GM12878 (cell line): ENCODE measurements around the gene ZNF483. TPM values are rescaled to one million over a fixed set of nuclear protein-coding genes. Genes with fewer than 3 reads are reported as not detected.

Source experiments
- ATAC-seq: fragments of 200-7000 bp; cut with Tn5 transposase; 3 replicates; pipeline ENCODE4 v1.9.1; 2020; ENCODE audit warnings: mild to moderate bottlenecking, moderate library complexity
- BruUV-seq: library from RNA; stranded (reverse); fragments of 400-500 nt; replicated peaks from 2 replicates; lab custom pipeline; 2021; lab: Mats Ljungman, UMichigan
- CTCF ChIA-PET: fragments of 300-600 bp; sonication (Branson Sonifier 250); formaldehyde crosslinking; extraction: SDS; loops from one replicate; lab custom pipeline; 2021; ENCODE audit warnings: inconsistent platforms; lab: Yijun Ruan, JAX
- POLR2A ChIA-PET: fragments of 350-600 bp; formaldehyde crosslinking; extraction: SDS; loops from one replicate; lab custom pipeline; 2021; ENCODE audit warnings: inconsistent platforms; lab: Charles Lee
- RAD21 ChIA-PET: fragments of 300-600 bp; sonication (Branson Sonifier 250); formaldehyde crosslinking; loops from one replicate; lab custom pipeline; 2023; ENCODE audit warnings: antibody characterized with exemption; ENCODE audit not compliant: unreplicated experiment; lab: Charles Lee
- SMC1A ChIA-PET: fragments of 300-600 bp; sonication (Branson Sonifier 250); formaldehyde crosslinking; loops from one replicate; lab custom pipeline; 2023; ENCODE audit not compliant: unreplicated experiment, uncharacterized antibody; lab: Charles Lee
- DNase-seq: peaks from one replicate; pipeline ENCODE4 v3.0.0-alpha.2; 2011; ENCODE audit warnings: low read depth, low spot score
- FAIRE-seq: peaks from 3 replicates; lab custom pipeline; 2011; peaks lifted over from hg19 to GRCh38; lab: Jason Lieb, UNC
- H2AFZ ChIP-seq: 2 replicates; pipeline ENCODE4 v1.6.0; 2011; ENCODE audit warnings: low read depth, low read length, control low read depth; ENCODE audit not compliant: control insufficient read depth
- H3K27ac ChIP-seq: 2 replicates; pipeline ENCODE4 v1.5.1; 2011; ENCODE audit warnings: control low read depth; ENCODE audit not compliant: control insufficient read depth, insufficient read depth
- H3K27me3 ChIP-seq, 2 experiments: replicated peaks in 1 of 2; 2 replicates each; pipeline versions ENCODE4 v1.6.0 to v1.6.1; 2011; ENCODE audit warnings: low read length in 1 of 2; ENCODE audit not compliant: control insufficient read depth in 2 of 2, insufficient read depth in 2 of 2
- H3K36me3 ChIP-seq, 2 experiments: 2 replicates each; pipeline ENCODE4 v1.5.1; 2011; ENCODE audit warnings: low read length in 1 of 2; ENCODE audit not compliant: control insufficient read depth in 2 of 2, insufficient read depth in 2 of 2
- H3K4me1 ChIP-seq: 2 replicates; pipeline ENCODE4 v1.6.1; 2011; ENCODE audit warnings: mild to moderate bottlenecking, low read length, moderate library complexity, mixed read lengths; ENCODE audit not compliant: control insufficient read depth, insufficient read depth
- H3K4me2 ChIP-seq: 2 replicates; pipeline ENCODE4 v1.6.0; 2011; ENCODE audit warnings: control low read depth; ENCODE audit not compliant: control insufficient read depth, insufficient read depth
- H3K4me3 ChIP-seq: fragments of 200-600 bp; sonication (generic); 2 replicates; pipeline ENCODE4 v1.5.1; 2016
- H3K79me2 ChIP-seq: 2 replicates; pipeline ENCODE4 v1.6.0; 2011; ENCODE audit warnings: low read length; ENCODE audit not compliant: control insufficient read depth, insufficient read depth
- H3K9ac ChIP-seq: 2 replicates; pipeline ENCODE4 v1.8.0; 2011; ENCODE audit warnings: low read length, control low read depth, mixed read lengths; ENCODE audit not compliant: control insufficient read depth, insufficient read depth
- H3K9me3 ChIP-seq: replicated peaks from 3 replicates; pipeline ENCODE4 v1.5.1; 2011; ENCODE audit warnings: mild to moderate bottlenecking, low read length; ENCODE audit not compliant: control insufficient read depth, insufficient read depth
- H4K20me1 ChIP-seq: 2 replicates; pipeline ENCODE4 v1.6.0; 2011; ENCODE audit not compliant: control insufficient read depth, insufficient read depth
- CEBPB ChIP-seq, 2 experiments: fragments of 150-350 bp in 1 of 2; IDR thresholded peaks; 2 replicates each; pipeline ENCODE4 v1.6.1; 2012 to 2014; ENCODE audit warnings: low read depth in 2 of 2, low read length in 2 of 2, borderline replicate concordance in 1 of 2, inconsistent platforms in 1 of 2
- CTCF ChIP-seq, 3 experiments: IDR thresholded peaks in 2 of 3; conservative IDR thresholded peaks in 1 of 3; 2 replicates each; pipeline ENCODE4 v1.5.1; 2011; ENCODE audit warnings: low read depth in 3 of 3, low read length in 3 of 3, mild to moderate bottlenecking in 3 of 3, control low read depth in 2 of 3, moderate library complexity in 2 of 3, inconsistent platforms in 1 of 3, mixed read lengths in 1 of 3; ENCODE audit not compliant: control insufficient read depth in 2 of 3, insufficient read depth in 1 of 3; ENCODE audit errors: extremely low read depth in 1 of 3
- EED ChIP-seq: sonication (generic); IDR thresholded peaks from 2 replicates; pipeline ENCODE4 v1.6.1; 2016; ENCODE audit warnings: antibody characterized with exemption, low read depth
- IKZF1 ChIP-seq: fragments of 450-650 bp; conservative IDR thresholded peaks from 2 replicates; pipeline ENCODE4 v1.6.1; 2017; ENCODE audit warnings: antibody characterized with exemption, mild to moderate bottlenecking
- IRF5 ChIP-seq: fragments of 450-650 bp; IDR thresholded peaks from 2 replicates; pipeline ENCODE4 v1.6.1; 2017; ENCODE audit warnings: borderline replicate concordance
- JUNB ChIP-seq: IDR thresholded peaks from 2 replicates; pipeline ENCODE4 v1.6.1; 2016; ENCODE audit warnings: antibody characterized with exemption, mild to moderate bottlenecking
- PML ChIP-seq: IDR thresholded peaks from 2 replicates; pipeline ENCODE4 v1.6.1; 2012; ENCODE audit warnings: low read length, inconsistent platforms
- POLR2AphosphoS5 ChIP-seq: IDR thresholded peaks from 2 replicates; pipeline ENCODE4 v1.6.1; 2011; ENCODE audit warnings: mild to moderate bottlenecking, low read length, inconsistent platforms
- REST ChIP-seq: IDR thresholded peaks from 2 replicates; pipeline ENCODE4 v1.6.1; 2012; ENCODE audit warnings: mild to moderate bottlenecking, low read depth, low read length
- RUNX3 ChIP-seq: IDR thresholded peaks from 2 replicates; pipeline ENCODE4 v1.6.1; 2012; ENCODE audit warnings: low read length, inconsistent platforms
- SMAD1 ChIP-seq: fragments of 450-650 bp; IDR thresholded peaks from 2 replicates; pipeline ENCODE4 v1.6.1; 2018; ENCODE audit warnings: mild to moderate bottlenecking, low read depth; ENCODE audit not compliant: partially characterized antibody
- SMAD5 ChIP-seq: IDR thresholded peaks from 2 replicates; pipeline ENCODE4 v1.6.1; 2016; ENCODE audit warnings: antibody characterized with exemption, low read depth
- SMARCA5 ChIP-seq: fragments of 450-650 bp; IDR thresholded peaks from 2 replicates; pipeline ENCODE4 v1.6.1; 2017; ENCODE audit warnings: mild to moderate bottlenecking
- YY1 ChIP-seq: IDR thresholded peaks from 2 replicates; pipeline ENCODE4 v1.6.1; 2011; ENCODE audit warnings: low read depth, mild to moderate bottlenecking, low read length
- WGBS: methylation state at CpG from one replicate; pipeline ENCODE4 v1.1.6; 2016; ENCODE audit warnings: low lambda C conversion rate; ENCODE audit not compliant: insufficient replicate concordance, insufficient coverage; ENCODE audit errors: missing lambda C conversion rate; 5-methylcytosine and 5-hydroxymethylcytosine counted together
- in situ Hi-C: fragments of 300-500 bp; cut with MboI; formaldehyde crosslinking; loops from 9 replicates; pipeline ENCODE4 v1.14.3; 2018; ENCODE audit warnings: mixed read lengths
- intact Hi-C: fragments of 100-400 bp; cut with micrococcal nuclease; formaldehyde crosslinking; loops from one replicate; pipeline ENCODE4 v1.14.2; 2022; ENCODE audit not compliant: unreplicated experiment
- polyA plus RNA-seq, 11 experiments: library from polyadenylated mRNA; depleted of rRNA in 4 of 11; unstranded in 6 of 11; stranded (reverse) in 5 of 11; fragments of >200 nt; fragmentation: Nextera tagmentation in 4 of 11; fragmentation: Illumina TruSeq in 1 of 11; extraction: Ambion mirVana in 4 of 11; extraction: Trizol in 1 of 11; gene quantifications; 1 replicate in 1 of 11; 2 replicates in 10 of 11; pipeline versions ENCODE4 v1.2.1 to v1.2.3, GENCODE V29; 2011 to 2016; ENCODE audit warnings: inconsistent platforms in 2 of 11, missing spikeins in 2 of 11, low read depth in 1 of 11
- total RNA-seq, 4 experiments: library from RNA; depleted of rRNA in 3 of 4; stranded (reverse); fragments of >200 nt in 3 of 4; fragmentation: Illumina TruSeq in 1 of 4; extraction: Trizol in 1 of 4; gene quantifications; 2 replicates each; pipeline versions ENCODE4 v1.2.1 to v1.2.3, GENCODE V29; 2013 to 2021

The ZNF483 gene
- total and polyA plus RNA-seq, 10 of the 15 experiments (the other 5 are each of a cell fraction or from before 2014, with no cell fraction given) = 0.03 to 0.76 (median 0.26) TPM; not detected in 1

- no peak for TF ChIP-seq SMARCA5
These were observed 75.0 kb downstream of the ZNF483 start (continued) for GRCh38 chr9:111599955-111600343.

GRCh38 chr9:111601237-111602018 is 76.4 kb downstream of the ZNF483 start:
- no peak overlapping the region for H2AFZ ChIP-seq
- H3K36me3 ChIP-seq = no peaks in the 10 kb centered on the region
- H3K4me2 ChIP-seq = no peak overlapping the region
- peaks cover 0 to 4% of the 10 kb centered on the region in 2 experiments; a peak in 2 of 4 replicates for H3K27me3 ChIP-seq
- no peaks in the 10 kb centered on the region; the same call in 1 of the 2 replicates for H4K20me1 ChIP-seq
- no peaks in the 10 kb centered on the region for H3K4me1 ChIP-seq
- ChIA-PET CTCF (no interaction called here), POLR2A (no interaction called here), SMC1A (no interaction called here), RAD21 (no interaction called here)
- intact Hi-C loops = no loop called here
- H3K9ac ChIP-seq = no peak overlapping the region
- H3K4me3 ChIP-seq = no peak overlapping the region
- no peaks in the 10 kb centered on the region for H3K79me2 ChIP-seq
- H3K9me3 ChIP-seq = no peaks in the 10 kb centered on the region
- DNase-seq (no peak), FAIRE-seq (no peak), ATAC-seq (no peak)
- no peak for TF ChIP-seq CEBPB (IDR thresholded peaks at IDR 0.05; ENCODE audit: borderline replicate concordance in 1 of 2, low read depth in 2 of 2, low read length in 2 of 2)
- TF ChIP-seq EED = no peak
- no peak for TF ChIP-seq RUNX3
- TF ChIP-seq IRF5 = no peak
- TF ChIP-seq IKZF1 = no peak
- TF ChIP-seq REST = no peak
- TF ChIP-seq SMAD5 = no peak
- no peak for TF ChIP-seq JUNB
- no peak for TF ChIP-seq CTCF (IDR thresholded peaks at IDR 0.05 in 2 of 3, conservative IDR thresholded peaks at IDR 0.05 in 1 of 3; ENCODE audit: control insufficient read depth in 2 of 3, extremely low read depth in 1 of 3, insufficient read depth in 1 of 3, low read depth in 3 of 3, low read length in 3 of 3)
- no peak for TF ChIP-seq SMAD1
- TF ChIP-seq YY1 = no peak
- TF ChIP-seq POLR2AphosphoS5 = no peak
- TF ChIP-seq PML = no peak
- H3K27ac ChIP-seq = no peak overlapping the region
- 83% methylated on average over 10 of the region's 10 CpGs for WGBS
- BruUV-seq = no TSS peak
- in situ Hi-C loops = no loop called here
